ENCODE data around the gene LINC00305.

The LINC00305 gene

DNA sequence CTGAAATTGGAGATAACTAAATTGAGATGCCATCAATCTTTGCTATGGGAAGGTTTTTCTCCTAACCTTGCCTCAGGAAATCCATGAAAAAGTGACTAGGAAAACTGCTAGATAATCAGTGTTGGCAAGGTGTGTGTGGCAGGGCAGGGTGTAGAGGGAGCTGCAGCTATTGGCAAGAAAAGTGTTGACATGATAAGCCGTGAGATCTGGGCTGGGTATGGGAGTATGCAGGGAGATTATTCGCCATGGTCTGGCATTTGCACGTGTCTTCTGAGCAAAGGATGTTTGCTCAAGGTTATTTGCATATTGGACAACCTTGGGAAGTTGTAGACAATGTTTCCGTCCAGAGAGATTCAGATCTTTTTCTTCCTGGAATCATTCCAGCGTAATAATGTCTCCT is 104.3 kb downstream of the LINC00305 start:
- Histone ChIP-seq H3K9me3 (ENCODE audit: control insufficient read depth, low read length) (no peaks in the 10 kb centered on the region), H3K27me3 (replicated peaks; ENCODE audit: control insufficient read depth, insufficient read depth, low read length, poor library complexity, severe bottlenecking) (no peaks in the 10 kb centered on the region), H3K4me3 (ENCODE audit: insufficient read depth, low read depth, low read length, poor library complexity, severe bottlenecking) (no peak overlapping the region), H3K4me1 (ENCODE audit: control insufficient read depth, insufficient read depth, low read length, poor library complexity, severe bottlenecking) (no peaks in the 10 kb centered on the region), H3K36me3 (ENCODE audit: control insufficient read depth, insufficient read depth, low read length) (no peaks in the 10 kb centered on the region), H3K27ac (ENCODE audit: insufficient read depth, low read length, poor library complexity, severe bottlenecking) (no peak overlapping the region)
- DNase-seq, result no peak

- H3K9me3 ChIP-seq (ENCODE audit: control insufficient read depth, low read length), result no peaks in the 10 kb centered on the region
- no peaks in the 10 kb centered on the region for H3K4me1 ChIP-seq (ENCODE audit: control insufficient read depth, insufficient read depth, low read length, poor library complexity, severe bottlenecking)
- no peaks in the 10 kb centered on the region for H3K27me3 ChIP-seq (replicated peaks; ENCODE audit: control insufficient read depth, insufficient read depth, low read length, poor library complexity, severe bottlenecking)
- H3K27ac ChIP-seq (ENCODE audit: insufficient read depth, low read length, poor library complexity, severe bottlenecking), result no peak overlapping the region
- DNase-seq, result no peak
- H3K36me3 ChIP-seq (ENCODE audit: control insufficient read depth, insufficient read depth, low read length), result no peaks in the 10 kb centered on the region
- H3K4me3 ChIP-seq (ENCODE audit: insufficient read depth, low read depth, low read length, poor library complexity, severe bottlenecking), result no peak overlapping the region
These were observed 106.0 kb downstream of the LINC00305 start for GRCh38 chr18:64042728-64043358.

DNA sequence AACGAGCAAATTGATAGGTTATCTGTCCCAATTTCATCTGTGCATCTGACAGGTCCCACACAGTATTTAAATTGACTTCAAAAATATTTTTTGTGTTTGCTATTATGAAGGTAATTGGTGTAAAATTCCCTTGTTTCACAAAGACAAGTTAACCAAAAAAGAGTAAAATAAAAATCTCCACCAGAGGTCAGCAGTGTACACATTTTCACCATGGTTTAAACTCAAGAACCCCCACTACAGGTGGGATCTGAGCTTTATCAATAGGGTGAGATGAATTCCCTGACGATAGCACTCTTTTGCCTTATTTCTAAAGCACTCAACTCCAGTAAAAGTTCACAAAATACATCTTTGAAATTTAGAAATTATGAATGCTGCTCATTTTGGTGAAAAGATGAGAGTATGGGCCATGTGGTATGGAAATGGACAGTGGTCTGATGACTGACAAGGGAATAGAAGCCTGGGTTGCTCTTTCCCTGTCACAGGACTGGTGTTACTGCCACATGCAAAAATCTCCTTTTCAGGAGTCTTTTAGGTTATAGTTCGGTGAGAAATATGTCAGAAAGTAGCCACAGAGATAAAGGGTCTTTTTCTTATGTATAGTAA is 111.0 kb downstream of the LINC00305 start:
- Histone ChIP-seq H3K4me1 (ENCODE audit: control insufficient read depth, insufficient read depth, low read length, poor library complexity, severe bottlenecking) (no peaks in the 10 kb centered on the region), H3K9me3 (ENCODE audit: control insufficient read depth, low read length) (no peaks in the 10 kb centered on the region), H3K27ac (ENCODE audit: insufficient read depth, low read length, poor library complexity, severe bottlenecking) (no peak overlapping the region), H3K27me3 (replicated peaks; ENCODE audit: control insufficient read depth, insufficient read depth, low read length, poor library complexity, severe bottlenecking) (no peaks in the 10 kb centered on the region), H3K4me3 (ENCODE audit: insufficient read depth, low read depth, low read length, poor library complexity, severe bottlenecking) (no peak overlapping the region), H3K36me3 (ENCODE audit: control insufficient read depth, insufficient read depth, low read length) (no peaks in the 10 kb centered on the region)
- no peak for DNase-seq

DNA sequence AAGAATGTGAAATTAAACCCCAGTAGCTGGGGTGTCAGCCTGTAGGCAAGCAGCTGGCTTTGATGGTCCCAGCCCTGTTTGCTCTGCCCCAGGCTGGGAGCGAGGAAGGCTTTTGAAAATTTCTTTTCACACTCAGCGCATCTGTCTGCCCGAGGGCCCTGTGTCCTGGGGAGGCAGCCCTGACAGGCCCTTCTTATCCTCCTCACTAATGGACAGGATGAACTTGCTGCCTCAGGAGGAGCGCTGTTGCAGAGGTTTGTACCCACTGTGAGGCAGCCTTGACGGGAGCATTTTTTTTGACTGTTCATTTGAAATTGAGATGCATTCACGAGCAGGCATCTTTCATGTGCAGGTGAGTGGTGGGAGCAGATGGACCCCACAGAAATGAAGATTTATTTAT is 116.6 kb downstream of the LINC00305 start:
- no peak for DNase-seq
- Histone ChIP-seq H3K36me3 (ENCODE audit: control insufficient read depth, insufficient read depth, low read length) (no peaks in the 10 kb centered on the region), H3K9me3 (ENCODE audit: control insufficient read depth, low read length) (no peaks in the 10 kb centered on the region), H3K4me3 (ENCODE audit: insufficient read depth, low read depth, low read length, poor library complexity, severe bottlenecking) (no peak overlapping the region), H3K27me3 (replicated peaks; ENCODE audit: control insufficient read depth, insufficient read depth, low read length, poor library complexity, severe bottlenecking) (no peaks in the 10 kb centered on the region), H3K4me1 (ENCODE audit: control insufficient read depth, insufficient read depth, low read length, poor library complexity, severe bottlenecking) (no peaks in the 10 kb centered on the region), H3K27ac (ENCODE audit: insufficient read depth, low read length, poor library complexity, severe bottlenecking) (no peak overlapping the region)

DNA sequence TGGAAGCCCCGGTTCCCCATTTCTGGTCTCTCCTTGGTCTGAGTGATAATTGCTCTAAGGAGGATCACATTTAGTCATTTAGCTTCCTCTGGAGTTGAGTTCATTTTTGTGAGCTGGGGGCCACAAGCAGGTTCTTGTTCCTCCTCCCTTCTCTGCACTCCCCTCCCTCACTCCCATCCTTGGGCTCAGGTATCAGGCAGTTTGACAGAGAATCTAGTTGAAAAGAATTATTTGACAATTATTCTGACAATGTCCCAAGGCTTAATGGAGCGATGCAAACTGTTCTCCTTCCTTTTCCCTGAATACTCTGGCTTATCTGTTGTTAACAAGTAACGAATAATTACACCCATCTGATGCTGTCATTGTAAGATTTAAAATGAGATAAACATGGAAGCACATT is 117.5 kb downstream of the LINC00305 start:
- no peaks in the 10 kb centered on the region for H3K4me1 ChIP-seq (ENCODE audit: control insufficient read depth, insufficient read depth, low read length, poor library complexity, severe bottlenecking)
- no peaks in the 10 kb centered on the region for H3K27me3 ChIP-seq (replicated peaks; ENCODE audit: control insufficient read depth, insufficient read depth, low read length, poor library complexity, severe bottlenecking)
- no peaks in the 10 kb centered on the region for H3K36me3 ChIP-seq (ENCODE audit: control insufficient read depth, insufficient read depth, low read length)
- H3K27ac ChIP-seq (ENCODE audit: insufficient read depth, low read length, poor library complexity, severe bottlenecking), result no peak overlapping the region
- DNase-seq, result no peak
- H3K9me3 ChIP-seq (ENCODE audit: control insufficient read depth, low read length), result no peaks in the 10 kb centered on the region
- H3K4me3 ChIP-seq (ENCODE audit: insufficient read depth, low read depth, low read length, poor library complexity, severe bottlenecking), result no peak overlapping the region

Data from effector memory CD4-positive, alpha-beta T cell (primary cell).